ENCODE data around the gene MTX2.

GRCh38 chr2:176272870-176273459, 3.7 kb downstream of the MTX2 start:
- TF ChIP-seq, protein P1, sequence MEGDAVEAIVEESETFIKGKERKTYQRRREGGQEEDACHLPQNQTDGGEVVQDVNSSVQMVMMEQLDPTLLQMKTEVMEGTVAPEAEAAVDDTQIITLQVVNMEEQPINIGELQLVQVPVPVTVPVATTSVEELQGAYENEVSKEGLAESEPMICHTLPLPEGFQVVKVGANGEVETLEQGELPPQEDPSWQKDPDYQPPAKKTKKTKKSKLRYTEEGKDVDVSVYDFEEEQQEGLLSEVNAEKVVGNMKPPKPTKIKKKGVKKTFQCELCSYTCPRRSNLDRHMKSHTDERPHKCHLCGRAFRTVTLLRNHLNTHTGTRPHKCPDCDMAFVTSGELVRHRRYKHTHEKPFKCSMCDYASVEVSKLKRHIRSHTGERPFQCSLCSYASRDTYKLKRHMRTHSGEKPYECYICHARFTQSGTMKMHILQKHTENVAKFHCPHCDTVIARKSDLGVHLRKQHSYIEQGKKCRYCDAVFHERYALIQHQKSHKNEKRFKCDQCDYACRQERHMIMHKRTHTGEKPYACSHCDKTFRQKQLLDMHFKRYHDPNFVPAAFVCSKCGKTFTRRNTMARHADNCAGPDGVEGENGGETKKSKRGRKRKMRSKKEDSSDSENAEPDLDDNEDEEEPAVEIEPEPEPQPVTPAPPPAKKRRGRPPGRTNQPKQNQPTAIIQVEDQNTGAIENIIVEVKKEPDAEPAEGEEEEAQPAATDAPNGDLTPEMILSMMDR (IDR thresholded peaks at IDR 0.05) = no peak
- no peak for TF ChIP-seq POLR2A (IDR thresholded peaks at IDR 0.05)
